ENCODE data around the gene C10orf67. TPM values are rescaled to one million over a fixed set of nuclear protein-coding genes. Genes with fewer than 3 reads are reported as not detected.
"Not testable (repeated sequence)": the region's sequence is repeated elsewhere in the genome, so short reads cannot be mapped to it uniquely, and the experiment has no call there.

Gene C10orf67
- total RNA-seq, 4 donors from 2014 or later = not detected

DNA sequence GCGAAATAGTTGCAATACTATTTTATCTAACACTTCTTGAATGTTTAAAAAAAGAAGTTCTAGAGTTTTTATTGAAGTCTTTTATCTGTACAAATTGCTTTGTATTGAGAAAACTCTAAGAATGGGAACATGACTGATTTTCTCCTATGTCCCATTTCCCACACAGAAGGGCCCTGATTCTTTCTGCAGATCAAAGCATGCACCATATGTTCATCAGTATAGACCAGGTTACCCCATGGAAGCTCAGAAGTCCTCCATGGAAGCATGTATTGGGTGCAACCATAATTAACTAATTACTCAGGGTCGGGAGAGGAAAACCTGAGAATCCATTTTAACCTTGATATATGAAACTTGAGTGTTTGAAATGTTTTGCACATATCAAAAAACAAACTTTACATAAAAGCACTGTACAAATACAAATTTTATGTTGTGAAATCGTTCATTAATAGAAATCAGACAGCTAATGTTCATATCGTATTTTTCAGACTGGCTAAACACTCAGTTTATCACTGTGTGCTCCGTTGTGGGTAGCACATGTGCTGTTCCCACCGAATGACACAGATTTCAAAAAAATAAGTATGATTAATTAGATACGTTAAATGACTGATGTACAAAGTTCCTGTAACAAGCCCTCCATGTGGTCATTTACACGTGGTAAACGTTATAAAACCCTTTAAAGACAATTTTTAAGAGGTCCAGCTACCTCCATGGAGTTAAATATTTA, 81.0 kb downstream of the C10orf67 start:
- no peaks in the 10 kb centered on the region for H3K4me1 ChIP-seq

GRCh38 chr10:23262928-23263327, 81.7 kb downstream of the C10orf67 start:
- H3K9me3 ChIP-seq = no peaks in the 10 kb centered on the region
- TF ChIP-seq POLR2AphosphoS5 (IDR thresholded peaks at IDR 0.05) (no peak), POLR2A (IDR thresholded peaks at IDR 0.05; ENCODE audit: low read depth) (no peak), CTCF (IDR thresholded peaks at IDR 0.05) (no peak), EP300 (IDR thresholded peaks at IDR 0.05) (no peak)
- no peak for DNase-seq (ENCODE audit: extremely low spot score)
- no peaks in the 10 kb centered on the region for H3K27me3 ChIP-seq
- H3K4me3 ChIP-seq = no peak overlapping the region
- H3K27ac ChIP-seq (replicated peaks in 1 of 4) = no peak overlapping the region
- intact Hi-C loops (cut with DNase I) = no loop called here
- H3K4me1 ChIP-seq = no peaks in the 10 kb centered on the region
- 88% methylated on average over 2 of the region's 2 CpGs for WGBS
- no peaks in the 10 kb centered on the region for H3K36me3 ChIP-seq

More for the DNA sequence above, 81.0 kb downstream of the C10orf67 start:
- H3K27me3 ChIP-seq = no peaks in the 10 kb centered on the region
- no peak overlapping the region for H3K4me3 ChIP-seq
- no peak overlapping the region for H3K27ac ChIP-seq (replicated peaks in 1 of 4)
- DNase-seq (ENCODE audit: extremely low spot score) = no peak
- intact Hi-C loops (cut with DNase I) = no loop called here
- WGBS = 69% methylated on average over 9 of the region's 9 CpGs
- no peaks in the 10 kb centered on the region for H3K9me3 ChIP-seq
- H3K36me3 ChIP-seq = no peaks in the 10 kb centered on the region
- TF ChIP-seq EP300 (IDR thresholded peaks at IDR 0.05) (no peak), CTCF (IDR thresholded peaks at IDR 0.05) (no peak), POLR2A (IDR thresholded peaks at IDR 0.05; ENCODE audit: low read depth) (no peak), POLR2AphosphoS5 (IDR thresholded peaks at IDR 0.05) (no peak)

DNA sequence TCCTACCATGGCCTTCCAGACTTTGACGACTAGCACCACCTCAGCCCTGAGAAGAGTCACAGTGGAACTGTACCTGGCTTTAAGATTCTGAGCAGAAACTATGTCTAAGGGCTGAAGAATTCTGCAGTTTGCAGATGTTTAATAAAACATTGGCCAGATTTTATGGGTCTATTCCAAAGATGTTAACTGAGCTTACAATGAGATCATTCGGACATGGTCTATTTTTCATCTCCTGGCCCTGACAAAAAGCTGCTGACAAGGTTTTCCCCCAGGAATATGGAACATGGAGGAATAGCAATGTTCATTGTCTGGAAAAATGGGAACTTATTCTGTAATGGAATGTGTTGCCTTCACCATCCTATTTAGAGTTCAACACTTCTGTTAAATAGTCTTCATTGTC, 86.1 kb downstream of the C10orf67 start:
- no peak for DNase-seq (ENCODE audit: extremely low spot score)
- 62% methylated on average over 2 of the region's 2 CpGs for WGBS
- no peak for TF ChIP-seq CTCF (IDR thresholded peaks at IDR 0.05)
- no peak for TF ChIP-seq POLR2AphosphoS5 (IDR thresholded peaks at IDR 0.05)
- no peak for TF ChIP-seq EP300 (IDR thresholded peaks at IDR 0.05)
- TF ChIP-seq POLR2A (IDR thresholded peaks at IDR 0.05; ENCODE audit: low read depth) = no peak
- Histone ChIP-seq H3K4me1 (no peaks in the 10 kb centered on the region), H3K27me3 (no peaks in the 10 kb centered on the region), H3K36me3 (no peaks in the 10 kb centered on the region), H3K4me3 (no peak overlapping the region), H3K9me3 (no peaks in the 10 kb centered on the region), H3K27ac (replicated peaks in 1 of 4) (no peak overlapping the region)
- intact Hi-C loops (cut with DNase I) = no loop called here

GRCh38 chr10:23253780-23254179, 90.8 kb downstream of the C10orf67 start:
- intact Hi-C loops (cut with DNase I) = no loop called here
- H3K36me3 ChIP-seq = no peaks in the 10 kb centered on the region
- no peaks in the 10 kb centered on the region for H3K9me3 ChIP-seq
- H3K27ac ChIP-seq (replicated peaks in 1 of 4) = no peak overlapping the region
- TF ChIP-seq CTCF (IDR thresholded peaks at IDR 0.05) = no peak
- TF ChIP-seq POLR2A (IDR thresholded peaks at IDR 0.05; ENCODE audit: low read depth) = no peak
- TF ChIP-seq POLR2AphosphoS5 (IDR thresholded peaks at IDR 0.05) = no peak
- TF ChIP-seq EP300 (IDR thresholded peaks at IDR 0.05) = no peak
- H3K4me3 ChIP-seq = no peak overlapping the region
- no peak for DNase-seq (ENCODE audit: extremely low spot score)
- WGBS = 40% methylated on average over 2 of the region's 2 CpGs
- H3K27me3 ChIP-seq = no peaks in the 10 kb centered on the region
- no peaks in the 10 kb centered on the region for H3K4me1 ChIP-seq

DNA sequence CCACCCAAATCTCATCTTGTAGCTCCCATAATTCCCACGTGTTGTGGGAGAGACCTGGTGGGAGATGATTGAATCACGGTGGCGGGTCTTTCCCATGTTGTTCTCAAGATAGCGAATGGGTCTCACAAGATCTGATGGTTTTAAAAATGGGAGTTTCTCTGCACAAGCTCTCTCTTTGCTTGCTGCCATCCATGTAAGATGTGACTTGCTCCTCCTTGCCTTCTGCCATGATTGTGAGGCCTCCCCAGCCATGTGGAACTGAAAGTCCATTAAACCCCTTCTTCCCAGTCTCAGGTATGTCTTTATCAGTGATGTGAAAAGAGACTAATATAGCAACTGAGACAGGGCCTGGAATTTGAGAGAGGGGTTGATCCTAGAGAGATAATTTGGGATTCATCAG, 91.7 kb downstream of the C10orf67 start:
- H3K4me1 ChIP-seq; H3K27me3 ChIP-seq; H3K4me3 ChIP-seq; H3K9me3 ChIP-seq; H3K27ac ChIP-seq (replicated peaks in 1 of 4); intact Hi-C loops (cut with DNase I); DNase-seq (ENCODE audit: extremely low spot score); H3K36me3 ChIP-seq: not testable (repeated sequence)
- WGBS = 94% methylated on average over 4 of the region's 4 CpGs

GRCh38 chr10:23241779-23242178, 102.8 kb downstream of the C10orf67 start:
- H3K36me3 ChIP-seq; H3K27ac ChIP-seq (replicated peaks in 1 of 4); intact Hi-C loops (cut with DNase I); H3K27me3 ChIP-seq; DNase-seq (ENCODE audit: extremely low spot score); H3K4me1 ChIP-seq; H3K4me3 ChIP-seq: not testable (repeated sequence)
- 80% methylated on average over 1 of the region's 1 CpG for whole genome bisulfite sequencing
- peaks cover 0 to 20% (median 6%) of the 10 kb centered on the region in 4 donors for H3K9me3 ChIP-seq
